ENCODE measurements around the gene SGIP1. TPM values are rescaled to one million over a fixed set of nuclear protein-coding genes. Genes with fewer than 3 reads are reported as not detected.

The SGIP1 gene
- polyA plus RNA-seq, 4 donors = 10.3 to 17.9 (median 14.8) TPM

DNA sequence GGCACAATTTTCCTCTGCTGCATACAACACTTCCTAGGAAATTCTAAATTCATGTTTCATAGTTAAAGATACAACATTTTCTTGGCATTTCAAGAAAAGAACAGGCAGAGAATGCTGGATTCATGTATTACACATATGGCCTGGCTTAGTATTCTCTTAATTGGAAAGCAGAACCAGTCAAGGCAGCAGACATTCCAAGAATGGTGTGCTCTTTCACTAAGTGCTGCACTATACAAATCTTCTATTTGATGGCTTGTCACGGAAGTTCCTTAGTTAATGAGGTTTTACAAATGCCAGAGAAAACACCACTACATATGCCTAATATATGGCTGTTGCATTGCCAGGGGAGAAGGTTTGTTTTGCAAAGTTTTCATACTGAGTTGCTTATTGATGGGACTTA lies 137.5 kb downstream of the SGIP1 start:
- no peak for DNase-seq (ENCODE audit: low read depth in 4 of 4, low spot score in 3 of 4)

GRCh38 chr1:66676613-66677298 lies 142.8 kb downstream of the SGIP1 start:
- no peak for DNase-seq (ENCODE audit: low read depth in 4 of 4, low spot score in 3 of 4)

- DNase-seq (ENCODE audit: low read depth in 4 of 4, low spot score in 3 of 4) = no peak
Observed at GRCh38 chr1:66678146-66678545, 144.2 kb downstream of the SGIP1 start.

GRCh38 chr1:66679140-66679539 lies 145.2 kb downstream of the SGIP1 start:
- DNase-seq (ENCODE audit: low read depth in 4 of 4, low spot score in 3 of 4) = no peak

- no peak for DNase-seq (ENCODE audit: low read depth in 4 of 4, low spot score in 3 of 4)
Observed at GRCh38 chr1:66681686-66682085, 147.7 kb downstream of the SGIP1 start.

DNA sequence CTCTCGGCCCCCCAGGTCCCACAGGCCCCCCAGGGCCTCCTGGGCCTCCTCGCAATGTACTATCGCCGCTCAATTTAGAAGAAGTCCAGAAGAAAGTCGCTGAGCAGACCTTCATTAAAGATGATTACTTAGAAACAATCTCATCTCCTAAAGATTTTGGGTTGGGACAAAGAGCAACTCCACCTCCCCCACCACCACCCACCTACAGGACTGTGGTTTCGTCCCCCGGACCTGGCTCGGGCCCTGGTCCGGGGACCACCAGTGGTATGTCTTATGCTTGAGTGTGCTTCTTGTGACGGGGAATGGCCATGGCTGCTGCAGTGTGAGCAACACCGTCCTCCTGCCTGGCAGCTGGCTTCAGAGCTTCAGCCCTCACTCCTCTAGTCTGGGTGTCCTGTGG lies 148.2 kb downstream of the SGIP1 start:
- DNase-seq (ENCODE audit: low read depth in 4 of 4, low spot score in 3 of 4) = no peak

DNA sequence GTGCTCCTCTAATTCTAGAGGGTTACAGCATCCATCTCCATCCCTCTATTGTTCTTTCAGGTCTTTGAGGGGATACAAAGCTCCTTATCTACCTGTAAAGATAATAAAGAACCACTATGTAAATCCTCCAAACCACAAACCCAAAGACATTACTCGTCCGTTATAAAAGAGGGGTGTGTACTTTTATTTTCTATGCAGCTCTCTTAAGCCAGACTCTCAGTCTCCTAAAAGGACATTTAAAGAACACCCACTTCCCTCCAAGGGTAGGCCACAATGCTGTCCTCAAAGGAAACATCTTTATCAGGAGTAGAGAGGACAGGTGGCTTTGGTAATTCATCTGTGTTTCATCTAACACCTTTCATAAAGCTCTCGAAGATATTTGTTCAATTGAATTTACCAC lies 150.4 kb downstream of the SGIP1 start:
- DNase-seq (ENCODE audit: low read depth in 4 of 4, low spot score in 3 of 4) = no peak

DNA sequence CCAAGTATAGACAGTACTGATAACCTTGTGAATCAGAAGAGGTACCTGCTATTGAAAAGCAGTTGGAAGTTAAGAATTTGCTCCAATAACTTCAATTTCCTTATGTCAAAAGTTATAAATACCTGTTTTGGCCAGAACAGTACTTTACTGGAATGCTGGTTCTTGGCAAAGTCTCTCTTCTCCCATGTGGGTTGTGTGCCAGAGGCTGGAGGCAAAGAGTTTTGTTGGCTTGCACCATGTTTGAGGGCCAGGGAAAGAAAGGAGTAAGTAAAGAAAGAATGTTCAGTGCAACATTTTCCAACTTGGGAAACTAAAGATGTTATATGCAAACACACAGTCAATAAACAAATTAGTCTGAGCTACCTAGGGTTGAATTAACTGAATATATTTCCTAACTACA lies 151.3 kb downstream of the SGIP1 start:
- DNase-seq (ENCODE audit: low read depth in 4 of 4, low spot score in 3 of 4) = no peak

- no peak for DNase-seq (ENCODE audit: low read depth in 4 of 4, low spot score in 3 of 4)
Observed at GRCh38 chr1:66685670-66686069, 151.7 kb downstream of the SGIP1 start.

- DNase-seq (ENCODE audit: low read depth in 4 of 4, low spot score in 3 of 4) = no peak
Observed at GRCh38 chr1:66686406-66686805, 152.5 kb downstream of the SGIP1 start.

DNA sequence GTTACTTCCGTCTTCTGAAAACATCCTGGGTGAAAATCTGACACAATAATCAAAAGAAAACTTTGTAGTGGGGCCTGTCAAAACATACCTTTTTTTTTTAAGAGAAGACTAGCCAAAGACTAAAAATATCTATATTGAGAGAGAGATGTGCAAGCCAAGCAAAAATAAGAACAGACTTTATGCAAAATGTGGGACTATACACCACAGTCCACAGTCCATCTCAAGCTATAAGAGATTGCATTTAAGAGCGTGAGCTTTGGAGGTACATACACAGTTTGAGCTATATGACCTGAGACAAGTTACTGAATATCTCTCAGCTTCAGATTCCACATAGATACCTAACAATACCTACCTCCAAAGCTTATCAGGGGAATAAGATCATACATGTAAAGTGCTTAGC lies 153.4 kb downstream of the SGIP1 start:
- no peak for DNase-seq (ENCODE audit: low read depth in 4 of 4, low spot score in 3 of 4)

- no peak for DNase-seq (ENCODE audit: low read depth in 4 of 4, low spot score in 3 of 4)
Observed at GRCh38 chr1:66690666-66691381, 156.9 kb downstream of the SGIP1 start.

GRCh38 chr1:66692681-66693080 lies 158.7 kb downstream of the SGIP1 start:
- no peak for DNase-seq (ENCODE audit: low read depth in 4 of 4, low spot score in 3 of 4)

GRCh38 chr1:66693856-66694255 lies 159.9 kb downstream of the SGIP1 start:
- no peak for DNase-seq (ENCODE audit: low read depth in 4 of 4, low spot score in 3 of 4)

DNA sequence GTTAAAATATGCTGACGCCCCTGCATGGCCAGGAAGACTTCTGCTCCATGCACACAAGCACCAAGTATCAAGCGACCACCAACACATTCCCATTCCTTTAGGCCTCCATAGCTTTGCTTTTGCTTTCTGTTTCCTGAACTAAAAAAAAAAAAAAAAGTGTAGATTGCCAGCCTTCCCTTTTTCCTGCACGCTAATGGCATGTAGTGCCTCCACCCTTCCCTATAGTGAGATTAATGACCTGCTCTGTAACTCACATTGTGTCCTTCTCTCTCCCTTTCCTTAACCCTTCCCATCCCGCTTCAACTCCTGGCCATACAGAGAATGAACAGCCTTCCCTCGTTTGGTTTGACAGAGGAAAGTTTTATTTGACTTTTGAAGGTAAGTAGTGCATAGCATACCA lies 161.2 kb downstream of the SGIP1 start:
- DNase-seq (ENCODE audit: low read depth in 4 of 4, low spot score in 3 of 4) = no peak

DNA sequence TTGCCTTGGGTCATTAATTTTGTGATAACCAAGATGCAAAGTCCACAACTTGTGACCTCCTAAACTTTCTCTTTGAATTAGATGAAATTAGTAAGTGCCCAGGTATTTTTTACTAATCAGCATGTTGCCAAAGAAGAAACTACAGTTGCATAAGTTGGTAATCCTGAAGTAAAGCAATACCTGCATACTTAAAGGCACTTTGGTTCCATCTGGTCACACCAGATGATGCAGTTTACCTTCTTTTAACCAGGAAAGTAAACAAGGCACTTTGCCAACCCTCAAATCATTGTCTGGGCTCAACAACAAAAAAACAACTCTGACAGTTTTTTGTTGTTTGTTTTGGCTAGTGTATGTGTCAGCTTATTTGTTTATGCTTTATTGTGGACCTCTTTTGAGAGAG lies 162.8 kb downstream of the SGIP1 start:
- no peak for DNase-seq (ENCODE audit: low read depth in 4 of 4, low spot score in 3 of 4)

DNA sequence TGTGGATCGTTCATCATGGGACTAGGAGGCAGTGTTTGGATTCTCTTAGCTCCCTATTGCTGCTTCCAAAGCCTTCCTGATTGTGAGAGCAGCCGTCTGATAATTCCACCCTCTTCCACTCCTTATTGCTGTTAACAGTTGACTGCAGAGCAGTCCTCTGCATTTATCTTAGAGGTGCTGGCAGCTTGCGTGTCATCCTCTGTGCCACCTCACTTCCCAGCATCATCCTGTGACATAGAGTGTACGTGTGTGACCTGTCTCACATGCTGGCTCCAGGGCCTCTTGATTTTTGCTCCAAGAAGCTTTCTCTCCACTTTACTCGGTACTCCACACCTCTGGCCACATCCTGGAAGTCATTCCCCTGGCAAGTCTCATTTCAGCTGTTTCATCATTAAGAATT lies 165.3 kb downstream of the SGIP1 start:
- DNase-seq (ENCODE audit: low read depth in 4 of 4, low spot score in 3 of 4) = no peak

GRCh38 chr1:66704177-66704875 lies 170.4 kb downstream of the SGIP1 start:
- DNase-seq (ENCODE audit: low read depth in 4 of 4, low spot score in 3 of 4) = no peak

- DNase-seq (ENCODE audit: low read depth in 4 of 4, low spot score in 3 of 4) = no peak
Observed at GRCh38 chr1:66705110-66705509, 171.2 kb downstream of the SGIP1 start.

- DNase-seq (ENCODE audit: low read depth in 4 of 4, low spot score in 3 of 4) = no peak
Observed at GRCh38 chr1:66711420-66711819, 177.5 kb downstream of the SGIP1 start.

GRCh38 chr1:66712839-66713238 lies 178.9 kb downstream of the SGIP1 start:
- DNase-seq (ENCODE audit: low read depth in 4 of 4, low spot score in 3 of 4) = peak in 1 of 4 donors; percentile 14

DNA sequence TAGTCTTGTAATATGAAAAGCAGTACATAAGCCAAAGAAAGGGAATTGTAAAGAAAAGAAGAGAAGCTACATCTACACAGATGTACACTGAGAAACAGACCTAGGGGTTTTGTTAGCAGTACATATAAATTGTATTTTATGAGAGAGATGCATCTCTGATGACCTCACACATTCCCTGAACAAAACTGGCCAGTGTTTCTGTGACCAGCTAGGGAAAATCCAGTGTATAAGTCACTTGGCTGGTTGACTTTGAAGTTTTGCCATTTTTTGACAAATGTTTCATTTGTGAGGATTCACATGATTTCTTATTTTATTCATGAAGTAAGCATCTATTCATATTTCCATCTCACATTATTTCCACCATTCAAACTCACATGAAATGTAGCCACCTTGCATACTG lies 190.0 kb downstream of the SGIP1 start:
- no peak for DNase-seq (ENCODE audit: low read depth in 4 of 4, low spot score in 3 of 4)

Data from left renal pelvis (tissue), 4 donors.